ENCODE data around the gene ATF1. TPM values are rescaled to one million over a fixed set of nuclear protein-coding genes. Genes with fewer than 3 reads are reported as not detected.

ATF1 gene
- total and polyA plus RNA-seq, 4 donors: 7.7 to 54.1 (median 22.3) TPM

- DNase-seq (no peak), ATAC-seq (ENCODE audit: insufficient read depth, low FRiP score) (no peak)
- H3K4me3 ChIP-seq: no peak overlapping the region
- H3K4me1 ChIP-seq (ENCODE audit: control insufficient read depth in 5 of 5, insufficient read depth in 5 of 5, low read length in 5 of 5): peaks cover 0 to 5% (median 0%) of the 10 kb centered on the region in 5 donors
- TF ChIP-seq CTCF (IDR thresholded peaks at IDR 0.05; ENCODE audit: control extremely low read depth, extremely low read depth): no peak
- no peak overlapping the region for H3K9ac ChIP-seq (ENCODE audit: insufficient read depth in 1 of 2, low read length in 2 of 2)
- 87 to 89% methylated on average over 2 of the region's 2 CpGs for WGBS, 2 donors
- H3K27me3 ChIP-seq (ENCODE audit: control insufficient read depth in 3 of 3, insufficient read depth in 3 of 3, low read length in 2 of 3): peaks cover 0 to 2% (median 0%) of the 10 kb centered on the region in 3 donors
- no peak overlapping the region for H3K27ac ChIP-seq (ENCODE audit: low read depth in 1 of 2, low read length in 1 of 2)
- H3K9me3 ChIP-seq (ENCODE audit: control insufficient read depth in 4 of 4, insufficient read depth in 3 of 4, low read length in 3 of 4): peaks cover 0 to 7% (median 1%) of the 10 kb centered on the region in 4 donors
- no peaks in the 10 kb centered on the region for H3K36me3 ChIP-seq (ENCODE audit: control insufficient read depth in 4 of 4, insufficient read depth in 4 of 4, low read length in 4 of 4)
These were observed 75.1 kb downstream of the ATF1 start for GRCh38 chr12:50839042-50839441.

- Histone ChIP-seq H3K36me3 (ENCODE audit: control insufficient read depth in 4 of 4, insufficient read depth in 4 of 4, low read length in 4 of 4) (no peaks in the 10 kb centered on the region), H3K4me1 (ENCODE audit: control insufficient read depth in 5 of 5, insufficient read depth in 5 of 5, low read length in 5 of 5) (peaks cover 0 to 5% (median 0%) of the 10 kb centered on the region in 5 donors), H3K4me3 (no peak overlapping the region), H3K27me3 (ENCODE audit: control insufficient read depth in 3 of 3, insufficient read depth in 3 of 3, low read length in 2 of 3) (peaks cover 0 to under 1% (median 0%) of the 10 kb centered on the region in 3 donors), H3K9me3 (ENCODE audit: control insufficient read depth in 4 of 4, insufficient read depth in 3 of 4, low read length in 3 of 4) (peaks cover 0 to 6% (median 1%) of the 10 kb centered on the region in 4 donors), H3K9ac (ENCODE audit: insufficient read depth in 1 of 2, low read length in 2 of 2) (no peak overlapping the region), H3K27ac (ENCODE audit: low read depth in 1 of 2, low read length in 1 of 2) (no peak overlapping the region)
- no peak for ATAC-seq (ENCODE audit: insufficient read depth, low FRiP score)
- no peak for DNase-seq
- WGBS, 2 donors: 95 to 96% methylated on average over 7 of the region's 7 CpGs
- no peak for TF ChIP-seq CTCF (IDR thresholded peaks at IDR 0.05; ENCODE audit: control extremely low read depth, extremely low read depth)
These were observed 77.0 kb downstream of the ATF1 start for GRCh38 chr12:50840809-50841487.

GRCh38 chr12:50841716-50842531 lies 78.0 kb downstream of the ATF1 start:
- ATAC-seq (ENCODE audit: insufficient read depth, low FRiP score) (peak; percentile 27), DNase-seq (no peak)
- H3K4me3 ChIP-seq: no peak overlapping the region
- peaks cover 0 to 6% (median 1%) of the 10 kb centered on the region in 4 donors for H3K9me3 ChIP-seq (ENCODE audit: control insufficient read depth in 4 of 4, insufficient read depth in 3 of 4, low read length in 3 of 4)
- no peaks in the 10 kb centered on the region for H3K36me3 ChIP-seq (ENCODE audit: control insufficient read depth in 4 of 4, insufficient read depth in 4 of 4, low read length in 4 of 4)
- no peak for TF ChIP-seq CTCF (IDR thresholded peaks at IDR 0.05; ENCODE audit: control extremely low read depth, extremely low read depth)
- 56 to 77% methylated on average over 7 of the region's 7 CpGs for WGBS, 2 donors
- no peak overlapping the region for H3K27ac ChIP-seq (ENCODE audit: low read depth in 1 of 2, low read length in 1 of 2)
- no peak overlapping the region for H3K9ac ChIP-seq (ENCODE audit: insufficient read depth in 1 of 2, low read length in 2 of 2)
- H3K4me1 ChIP-seq (ENCODE audit: control insufficient read depth in 5 of 5, insufficient read depth in 5 of 5, low read length in 5 of 5): peaks cover 0 to 5% (median 0%) of the 10 kb centered on the region in 5 donors
- H3K27me3 ChIP-seq (ENCODE audit: control insufficient read depth in 3 of 3, insufficient read depth in 3 of 3, low read length in 2 of 3): no peaks in the 10 kb centered on the region
